Spinal cord (tissue), 10 donors: Measurements from ENCODE around the gene NRP1. TPM values are rescaled to one million over a fixed set of nuclear protein-coding genes. Genes with fewer than 3 reads are reported as not detected.

ENCODE experiments used
- DNase-seq, 6 donors: peaks; one replicate each; pipeline versions ENCODE4 v3.0.0 to v3.0.0-alpha.2; 2013 to 2015; ENCODE audit warnings: low spot score in 6 of 6, low read depth in 4 of 6
- H3K27ac ChIP-seq: one replicate; pipeline ENCODE4 v1.5.1; 2013; ENCODE audit warnings: low read depth, low read length, control low read depth
- H3K27me3 ChIP-seq: one replicate; pipeline ENCODE4 v1.6.1; 2013; ENCODE audit warnings: low read length; ENCODE audit not compliant: control insufficient read depth, insufficient read depth
- H3K36me3 ChIP-seq: one replicate; pipeline ENCODE4 v1.6.1; 2013; ENCODE audit warnings: low read length; ENCODE audit not compliant: control insufficient read depth, insufficient read depth
- H3K4me1 ChIP-seq: one replicate; pipeline ENCODE4 v1.6.1; 2013; ENCODE audit warnings: low read length; ENCODE audit not compliant: control insufficient read depth, insufficient read depth
- H3K4me3 ChIP-seq: one replicate; pipeline ENCODE4 v1.5.1; 2013; ENCODE audit warnings: low read depth, low read length, control low read depth
- H3K9me3 ChIP-seq: one replicate; pipeline ENCODE4 v1.6.1; 2013; ENCODE audit warnings: low read length; ENCODE audit not compliant: control insufficient read depth, insufficient read depth
- WGBS: methylation state at CpG from one replicate; pipeline ENCODE4 v1.1.5; 2013; ENCODE audit warnings: missing lambda C conversion rate; ENCODE audit not compliant: insufficient coverage; 5-methylcytosine and 5-hydroxymethylcytosine counted together
- polyA plus RNA-seq, 2 donors: library from polyadenylated mRNA; unstranded; fragments of 120-200 nt; gene quantifications; one replicate each; pipeline ENCODE4 v1.2.1, GENCODE V29; 2013; ENCODE audit not compliant: insufficient read length in 2 of 2
- total RNA-seq, 2 donors: library from RNA; depleted of rRNA in 1 of 2; stranded (reverse); fragments of 120-200 nt in 1 of 2; fragments of >200 nt in 1 of 2; gene quantifications; one replicate each; pipeline versions ENCODE4 v1.2.3 to v1.2.4, GENCODE V29; 2013 to 2014
- donor health status: healthy.

The NRP1 gene
- total and polyA plus RNA-seq, 4 donors: 61.8 to 96.6 (median 80.2) TPM

- H3K9me3 ChIP-seq: no peaks in the 10 kb centered on the region
- H3K27me3 ChIP-seq: no peaks in the 10 kb centered on the region
- H3K4me3 ChIP-seq: no peak overlapping the region
- peaks cover 4% of the 10 kb centered on the region for H3K4me1 ChIP-seq
- H3K27ac ChIP-seq: no peak overlapping the region
- DNase-seq: peak in 2 of 6 donors; percentile 58 to 60
- peaks cover 4% of the 10 kb centered on the region for H3K36me3 ChIP-seq
- whole genome bisulfite sequencing: no CpG with 5 or more reads among the region's 9 CpGs
These were observed 75.5 kb downstream of the NRP1 start for GRCh38 chr10:33258967-33259366.

GRCh38 chr10:33257439-33258080 lies 76.9 kb downstream of the NRP1 start:
- DNase-seq: peak in 1 of 6 donors; percentile 80
- Histone ChIP-seq H3K4me3 (no peak overlapping the region), H3K27me3 (no peaks in the 10 kb centered on the region), H3K9me3 (no peaks in the 10 kb centered on the region), H3K4me1 (peaks cover 4% of the 10 kb centered on the region), H3K27ac (no peak overlapping the region), H3K36me3 (peaks cover 4% of the 10 kb centered on the region)
- 73% methylated on average over 3 of the region's 9 CpGs for WGBS

DNA sequence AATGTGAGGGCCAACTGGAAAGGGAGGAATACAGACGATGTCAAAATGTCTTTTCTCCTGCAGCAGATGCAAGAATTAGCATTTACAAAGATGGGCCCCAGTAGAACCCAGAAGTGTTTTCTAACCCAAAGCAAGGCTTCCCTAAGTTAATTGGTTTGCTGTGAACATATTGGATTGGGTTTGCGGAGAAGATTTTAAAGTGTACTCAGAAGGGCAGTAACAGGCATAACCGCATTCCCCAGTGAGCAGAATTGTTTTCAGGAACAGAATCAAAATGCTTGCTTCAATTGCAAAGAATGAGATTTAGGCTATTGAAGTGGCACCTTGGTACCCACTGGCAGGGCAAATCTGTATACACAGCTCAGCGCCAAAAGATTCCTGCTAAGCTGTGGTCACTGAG lies 78.0 kb downstream of the NRP1 start:
- DNase-seq: peak in 3 of 6 donors; percentile 51 to 96 (median 61)
- no peaks in the 10 kb centered on the region for H3K9me3 ChIP-seq
- no peak overlapping the region for H3K4me3 ChIP-seq
- 81% methylated on average over 3 of the region's 4 CpGs for WGBS
- H3K4me1 ChIP-seq: peaks cover 4% of the 10 kb centered on the region
- H3K36me3 ChIP-seq: peaks cover 5% of the 10 kb centered on the region
- no peaks in the 10 kb centered on the region for H3K27me3 ChIP-seq
- H3K27ac ChIP-seq: no peak overlapping the region

GRCh38 chr10:33254556-33255160 lies 79.8 kb downstream of the NRP1 start:
- Histone ChIP-seq H3K27ac (no peak overlapping the region), H3K4me3 (no peak overlapping the region), H3K9me3 (no peaks in the 10 kb centered on the region), H3K4me1 (peaks cover 4% of the 10 kb centered on the region), H3K27me3 (no peaks in the 10 kb centered on the region), H3K36me3 (peaks cover 5% of the 10 kb centered on the region)
- DNase-seq: no peak
- no CpG with 5 or more reads among the region's 3 CpGs for WGBS

DNA sequence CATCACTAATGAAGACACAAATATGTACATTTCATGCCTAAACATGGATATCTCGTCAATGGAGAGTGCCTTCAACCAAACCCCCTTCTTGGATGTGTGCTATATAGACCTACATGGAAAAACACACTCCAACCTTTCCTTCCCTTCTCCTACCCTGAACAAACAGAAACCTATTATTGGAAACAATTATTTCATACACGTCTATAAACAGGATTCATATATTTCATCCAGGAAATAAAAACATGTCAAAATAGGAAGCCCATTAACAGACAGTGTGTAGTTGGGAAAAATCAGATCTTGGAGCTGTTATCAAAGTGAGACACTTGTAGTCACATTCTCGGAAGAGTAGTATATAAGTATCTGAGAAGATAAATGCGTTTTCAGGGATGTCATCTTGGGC lies 81.1 kb downstream of the NRP1 start:
- WGBS: 92% methylated on average over 3 of the region's 4 CpGs

GRCh38 chr10:33252794-33253203 lies 81.7 kb downstream of the NRP1 start:
- H3K4me1 ChIP-seq: no peaks in the 10 kb centered on the region
- no peaks in the 10 kb centered on the region for H3K27me3 ChIP-seq
- peaks cover 7% of the 10 kb centered on the region for H3K36me3 ChIP-seq
- no CpG with 5 or more reads among the region's 3 CpGs for WGBS
- H3K27ac ChIP-seq: no peak overlapping the region
- no peak for DNase-seq
- H3K9me3 ChIP-seq: no peaks in the 10 kb centered on the region
- H3K4me3 ChIP-seq: no peak overlapping the region

More for the DNA sequence above, 81.1 kb downstream of the NRP1 start:
- Histone ChIP-seq H3K36me3 (peaks cover 5% of the 10 kb centered on the region), H3K4me3 (no peak overlapping the region), H3K27me3 (no peaks in the 10 kb centered on the region), H3K4me1 (no peaks in the 10 kb centered on the region), H3K9me3 (no peaks in the 10 kb centered on the region), H3K27ac (no peak overlapping the region)
- DNase-seq: no peak

DNA sequence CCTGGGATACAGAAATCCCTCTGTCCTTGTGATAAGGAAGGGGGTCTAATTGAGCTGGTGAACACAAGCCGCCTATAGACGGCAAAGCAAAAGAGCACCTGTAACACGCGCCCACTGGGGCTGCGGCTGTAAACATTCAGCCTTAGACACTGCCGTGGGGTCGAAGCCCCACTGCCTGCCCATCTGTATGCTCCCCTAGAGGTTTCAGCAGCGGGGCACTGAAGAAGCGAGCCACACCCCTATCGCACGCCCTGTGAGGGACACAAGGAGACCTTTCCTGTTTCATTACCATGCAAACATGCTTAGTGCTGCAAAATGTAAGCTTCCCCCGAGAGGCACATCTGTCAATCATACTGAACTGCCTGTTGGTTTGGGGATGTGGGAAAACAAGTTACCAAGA lies 82.1 kb downstream of the NRP1 start:
- H3K4me1 ChIP-seq: no peaks in the 10 kb centered on the region
- DNase-seq: no peak
- no peaks in the 10 kb centered on the region for H3K9me3 ChIP-seq
- no peak overlapping the region for H3K27ac ChIP-seq
- no peaks in the 10 kb centered on the region for H3K27me3 ChIP-seq
- H3K4me3 ChIP-seq: no peak overlapping the region
- WGBS: 92% methylated on average over 7 of the region's 12 CpGs
- H3K36me3 ChIP-seq: peaks cover 10% of the 10 kb centered on the region

DNA sequence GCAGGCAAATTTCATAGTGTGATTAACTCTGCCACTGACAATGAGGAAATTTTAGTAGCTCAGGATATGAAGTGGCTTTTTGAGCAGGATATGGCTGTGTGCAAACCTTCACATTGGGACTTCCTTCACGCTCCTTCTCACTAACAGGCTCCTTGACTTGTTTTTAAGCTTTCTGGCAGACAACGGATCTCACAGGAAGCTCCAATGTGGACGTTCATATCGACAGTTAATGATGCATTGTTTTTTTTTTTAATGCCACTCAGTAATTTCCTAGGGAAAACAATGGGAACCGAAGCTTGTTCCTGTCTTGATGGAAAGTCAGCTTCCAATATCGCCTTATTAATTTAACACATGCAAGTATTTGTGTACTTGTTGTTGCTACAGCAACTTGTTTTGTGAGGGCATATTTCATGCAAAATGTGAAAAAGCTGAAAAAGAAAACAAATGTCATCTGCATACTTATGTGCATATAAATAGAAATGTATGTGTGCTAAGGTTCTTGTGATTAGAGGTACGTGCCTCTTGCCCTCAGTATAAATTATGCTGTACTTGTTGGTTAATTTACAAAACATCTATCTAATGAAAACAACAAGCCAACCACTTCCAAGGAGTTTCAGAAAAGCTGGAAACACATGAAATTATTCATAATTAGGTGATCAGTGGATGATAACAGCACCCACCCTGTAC lies 84.7 kb downstream of the NRP1 start:
- 100% methylated on average over 1 of the region's 7 CpGs for WGBS

DNA sequence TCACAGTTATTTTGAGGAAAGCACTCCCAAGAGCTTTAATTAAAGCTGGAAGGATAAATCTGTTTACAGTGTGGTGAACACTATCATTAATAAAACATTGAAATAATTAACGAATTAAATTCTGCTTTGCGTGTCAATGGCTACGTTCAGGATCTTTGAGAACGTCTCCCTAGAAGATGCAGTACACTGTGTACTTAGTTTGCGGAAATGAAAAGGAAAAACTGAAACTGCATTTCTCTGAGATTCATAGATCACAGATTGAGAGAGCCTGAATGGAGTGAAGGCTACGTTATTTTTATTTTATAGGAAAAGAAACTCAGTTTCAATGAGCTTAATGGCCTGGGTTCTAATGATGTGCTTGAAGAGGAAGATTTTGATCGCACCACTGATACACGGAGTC lies 85.3 kb downstream of the NRP1 start:
- DNase-seq: no peak
- Histone ChIP-seq H3K9me3 (no peaks in the 10 kb centered on the region), H3K27ac (no peak overlapping the region), H3K4me1 (no peaks in the 10 kb centered on the region), H3K36me3 (peaks cover 12% of the 10 kb centered on the region), H3K4me3 (no peak overlapping the region), H3K27me3 (no peaks in the 10 kb centered on the region)
- WGBS: 89% methylated on average over 4 of the region's 8 CpGs

More for the DNA sequence above, 84.7 kb downstream of the NRP1 start:
- H3K27me3 ChIP-seq: no peaks in the 10 kb centered on the region
- H3K9me3 ChIP-seq: no peaks in the 10 kb centered on the region
- H3K4me1 ChIP-seq: no peaks in the 10 kb centered on the region
- no peak overlapping the region for H3K27ac ChIP-seq
- H3K4me3 ChIP-seq: no peak overlapping the region
- no peak for DNase-seq
- H3K36me3 ChIP-seq: peaks cover 12% of the 10 kb centered on the region
